ENCODE results near the gene STXBP6.

The STXBP6 gene

GRCh38 chr14:24992624-24993360, 57.2 kb downstream of the STXBP6 start:
- intact Hi-C loops (cut with DNase I): no loop called here
- no peak for DNase-seq

GRCh38 chr14:24991821-24992220, 58.1 kb downstream of the STXBP6 start:
- intact Hi-C loops (cut with DNase I): no loop called here
- DNase-seq: no peak

- intact Hi-C loops (cut with DNase I): no loop called here
- DNase-seq: no peak
Observed at GRCh38 chr14:24991288-24991687, 58.7 kb downstream of the STXBP6 start.

- DNase-seq: no peak
- intact Hi-C loops (cut with DNase I): no loop called here
Observed at GRCh38 chr14:24990773-24991172, 59.2 kb downstream of the STXBP6 start.

- no peak for DNase-seq
- intact Hi-C loops (cut with DNase I): no loop called here
Observed at GRCh38 chr14:24990050-24990449, 59.9 kb downstream of the STXBP6 start.

GRCh38 chr14:24988760-24989159, 61.2 kb downstream of the STXBP6 start:
- intact Hi-C loops (cut with DNase I): no loop called here
- no peak for DNase-seq

GRCh38 chr14:24986206-24986893, 63.6 kb downstream of the STXBP6 start:
- intact Hi-C loops (cut with DNase I): no loop called here
- peak in 2 of 10 donors; percentile 18 to 56 for DNase-seq

- DNase-seq: no peak
- intact Hi-C loops (cut with DNase I): no loop called here
Observed at GRCh38 chr14:24984846-24985589, 64.9 kb downstream of the STXBP6 start.

- DNase-seq: no peak
- intact Hi-C loops (cut with DNase I): no loop called here
Observed at GRCh38 chr14:24982472-24983155, 67.3 kb downstream of the STXBP6 start.

- no peak for DNase-seq
- intact Hi-C loops (cut with DNase I): no loop called here
Observed at GRCh38 chr14:24979725-24980239, 70.2 kb downstream of the STXBP6 start.

GRCh38 chr14:24978862-24979724, 70.9 kb downstream of the STXBP6 start:
- intact Hi-C loops (cut with DNase I): no loop called here
- no peak for DNase-seq

GRCh38 chr14:24976602-24977001, 73.3 kb downstream of the STXBP6 start:
- intact Hi-C loops (cut with DNase I): no loop called here
- DNase-seq: no peak

GRCh38 chr14:24975393-24975792, 74.6 kb downstream of the STXBP6 start:
- no peak for DNase-seq
- intact Hi-C loops (cut with DNase I): no loop called here

GRCh38 chr14:24974591-24975374, 75.2 kb downstream of the STXBP6 start:
- intact Hi-C loops (cut with DNase I): no loop called here
- DNase-seq: no peak

GRCh38 chr14:24972844-24973243, 77.1 kb downstream of the STXBP6 start:
- intact Hi-C loops (cut with DNase I): no loop called here
- DNase-seq: no peak

GRCh38 chr14:24971255-24971654, 78.7 kb downstream of the STXBP6 start:
- DNase-seq: no peak
- intact Hi-C loops (cut with DNase I): no loop called here

GRCh38 chr14:24966579-24966964, 83.4 kb downstream of the STXBP6 start:
- intact Hi-C loops (cut with DNase I): loop anchor here (10.0 kb wide), 1 partner anchor 78 kb away; no protein-coding TSS in a partner anchor
- DNase-seq: no peak

- DNase-seq: peak in 6 of 10 donors; percentile 19 to 89 (median 60)
- intact Hi-C loops (cut with DNase I): loop anchor here (10.0 kb wide), 1 partner anchor 79 kb away; no protein-coding TSS in a partner anchor
Observed at GRCh38 chr14:24965934-24966578, 83.9 kb downstream of the STXBP6 start.
